Fibroblast of lung (primary cell): ENCODE data around the gene ARID3A. TPM values are rescaled to one million over a fixed set of nuclear protein-coding genes. Genes with fewer than 3 reads are reported as not detected.

Experiments used
- DNase-seq, 2 donors: peaks; one replicate each; pipeline versions ENCODE4 v3.0.0 to v3.0.0-alpha.2; 2010; ENCODE audit warnings: low read depth in 2 of 2
- H2AFZ ChIP-seq: 2 replicates; pipeline ENCODE4 v1.5.1; 2012; ENCODE audit warnings: low read length, control low read depth, inconsistent platforms
- H3K27ac ChIP-seq: 2 replicates; pipeline ENCODE4 v1.5.1; 2011; ENCODE audit warnings: low read length, control low read depth; ENCODE audit not compliant: insufficient read depth
- H3K27me3 ChIP-seq: 2 replicates; pipeline ENCODE4 v1.5.1; 2011; ENCODE audit warnings: mild to moderate bottlenecking, low read length; ENCODE audit not compliant: control insufficient read depth, insufficient read depth
- H3K36me3 ChIP-seq: 2 replicates; pipeline ENCODE4 v1.5.1; 2011; ENCODE audit warnings: low read length; ENCODE audit not compliant: control insufficient read depth, insufficient read depth
- H3K4me1 ChIP-seq: 2 replicates; pipeline ENCODE4 v1.5.1; 2011; ENCODE audit warnings: low read length; ENCODE audit not compliant: control insufficient read depth, insufficient read depth; ENCODE audit errors: extremely low read depth
- H3K4me2 ChIP-seq: 2 replicates; pipeline ENCODE4 v1.5.1; 2011; ENCODE audit warnings: low read length, control low read depth; ENCODE audit not compliant: insufficient read depth; ENCODE audit errors: extremely low read depth
- H3K4me3 ChIP-seq, 4 experiments: fragments of 200-600 bp in 1 of 4; sonication (generic) in 1 of 4; replicated peaks in 1 of 4; 2 replicates each; pipeline ENCODE4 v1.5.1; 2011 to 2016; ENCODE audit warnings: low read length in 4 of 4, low read depth in 3 of 4, mild to moderate bottlenecking in 3 of 4, control low read depth in 2 of 4, inconsistent platforms in 1 of 4, mixed read lengths in 1 of 4; ENCODE audit not compliant: insufficient read depth in 1 of 4; ENCODE audit errors: control extremely low read depth in 1 of 4
- H3K79me2 ChIP-seq: 2 replicates; pipeline ENCODE4 v1.5.1; 2012; ENCODE audit warnings: mild to moderate bottlenecking, low read length, inconsistent platforms; ENCODE audit not compliant: control insufficient read depth, insufficient read depth
- H3K9ac ChIP-seq: 2 replicates; pipeline ENCODE4 v1.5.1; 2011; ENCODE audit warnings: mild to moderate bottlenecking, low read length, control low read depth; ENCODE audit not compliant: insufficient read depth
- H3K9me3 ChIP-seq: 2 replicates; pipeline ENCODE4 v1.5.1; 2012; ENCODE audit warnings: low read depth, low read length; ENCODE audit not compliant: control insufficient read depth, insufficient read depth
- H4K20me1 ChIP-seq: 2 replicates; pipeline ENCODE4 v1.5.1; 2011; ENCODE audit warnings: low read length; ENCODE audit not compliant: control insufficient read depth, insufficient read depth; ENCODE audit errors: extremely low read depth
- CTCF ChIP-seq, 2 donors: IDR thresholded peaks in 1 of 2; conservative IDR thresholded peaks in 1 of 2; 1 replicate in 1 of 2; 2 replicates in 1 of 2; pipeline ENCODE4 v1.5.1; 2011 to 2012; ENCODE audit warnings: low read length in 2 of 2, control low read depth in 1 of 2, inconsistent platforms in 1 of 2, low read depth in 1 of 2, mild to moderate bottlenecking in 1 of 2
- EZH2 ChIP-seq: IDR thresholded peaks from 2 replicates; pipeline ENCODE4 v1.5.1; 2012; ENCODE audit warnings: low read length, control low read depth, mild to moderate bottlenecking; ENCODE audit errors: missing control alignments
- polyA plus RNA-seq, 2 donors: library from polyadenylated mRNA; depleted of rRNA in 1 of 2; stranded (reverse) in 1 of 2; unstranded in 1 of 2; fragments of >200 nt; gene quantifications; 2 replicates each; pipeline ENCODE4 v1.2.1, GENCODE V29; 2011 to 2012; ENCODE audit warnings: missing spikeins in 1 of 2
- total RNA-seq: library from RNA; depleted of rRNA; stranded (reverse); fragments of >200 nt; gene quantifications from 2 replicates; pipeline ENCODE4 v1.2.1, GENCODE V29; 2014

The ARID3A gene
- total and polyA plus RNA-seq, 2 donors (not counting 1 experiment from before 2014, with no cell fraction given) = 6.4 to 14.9 TPM

- Histone ChIP-seq H3K9me3 (no peaks in the 10 kb centered on the region), H3K36me3 (no peaks in the 10 kb centered on the region), H3K27me3 (peaks cover 29% of the 10 kb centered on the region), H3K27ac (no peak within 1 kb of the TSS), H4K20me1 (no peaks in the 10 kb centered on the region), H3K9ac (no peak within 1 kb of the TSS), H2AFZ (no peak within 1 kb of the TSS), H3K79me2 (peaks cover 1% of the 10 kb centered on the region), H3K4me2 (peak within 1 kb of the TSS; percentile 44), H3K4me1 (peaks cover 3% of the 10 kb centered on the region), H3K4me3 (peak within 1 kb of the TSS in 1 of 4 experiments; percentile 25)
- DNase-seq = no peak
- TF ChIP-seq EZH2 (peak; percentile 98), CTCF (conservative IDR thresholded peaks at IDR 0.05 in 1 of 2, IDR thresholded peaks at IDR 0.05 in 1 of 2; ENCODE audit: low read depth in 1 of 2, low read length in 2 of 2) (peak; percentile 16 to 28)
These were observed 8.3 kb upstream of the ARID3A start, which contains the start of gene KISS1R for GRCh38 chr19:917323-918151. KISS1R (plus strand) TSS chr19:917333; CDS start chr19:917503, 170 bp downstream.

GRCh38 chr19:918152-918437 is 7.7 kb upstream of the ARID3A start:
- H3K4me2 ChIP-seq = no peak overlapping the region
- no peak overlapping the region for H3K4me3 ChIP-seq
- peaks cover 29% of the 10 kb centered on the region for H3K27me3 ChIP-seq
- no peak overlapping the region for H3K9ac ChIP-seq
- no peak overlapping the region for H2AFZ ChIP-seq
- H3K4me1 ChIP-seq = peaks cover 3% of the 10 kb centered on the region
- H3K27ac ChIP-seq = no peak overlapping the region
- no peaks in the 10 kb centered on the region for H3K79me2 ChIP-seq
- no peaks in the 10 kb centered on the region for H3K36me3 ChIP-seq
- no peak for DNase-seq
- H3K9me3 ChIP-seq = no peaks in the 10 kb centered on the region
- no peaks in the 10 kb centered on the region for H4K20me1 ChIP-seq
- no peak for TF ChIP-seq CTCF (conservative IDR thresholded peaks at IDR 0.05 in 1 of 2, IDR thresholded peaks at IDR 0.05 in 1 of 2; ENCODE audit: low read depth in 1 of 2, low read length in 2 of 2)
- TF ChIP-seq EZH2 = peak; percentile 94

GRCh38 chr19:918481-919198 is 7.2 kb upstream of the ARID3A start:
- H3K4me2 ChIP-seq = no peak overlapping the region
- H4K20me1 ChIP-seq = no peaks in the 10 kb centered on the region
- no peak overlapping the region for H3K9ac ChIP-seq
- H3K79me2 ChIP-seq = no peaks in the 10 kb centered on the region
- peaks cover 29% of the 10 kb centered on the region for H3K27me3 ChIP-seq
- H3K27ac ChIP-seq = no peak overlapping the region
- H3K9me3 ChIP-seq = no peaks in the 10 kb centered on the region
- no peak overlapping the region for H3K4me3 ChIP-seq
- H2AFZ ChIP-seq = no peak overlapping the region
- H3K4me1 ChIP-seq = no peaks in the 10 kb centered on the region
- no peak for DNase-seq
- no peaks in the 10 kb centered on the region for H3K36me3 ChIP-seq
- no peak for TF ChIP-seq CTCF (conservative IDR thresholded peaks at IDR 0.05 in 1 of 2, IDR thresholded peaks at IDR 0.05 in 1 of 2; ENCODE audit: low read depth in 1 of 2, low read length in 2 of 2)
- TF ChIP-seq EZH2 = no peak
